Measurements from ENCODE around the gene PRUNE2.

The PRUNE2 gene

DNA sequence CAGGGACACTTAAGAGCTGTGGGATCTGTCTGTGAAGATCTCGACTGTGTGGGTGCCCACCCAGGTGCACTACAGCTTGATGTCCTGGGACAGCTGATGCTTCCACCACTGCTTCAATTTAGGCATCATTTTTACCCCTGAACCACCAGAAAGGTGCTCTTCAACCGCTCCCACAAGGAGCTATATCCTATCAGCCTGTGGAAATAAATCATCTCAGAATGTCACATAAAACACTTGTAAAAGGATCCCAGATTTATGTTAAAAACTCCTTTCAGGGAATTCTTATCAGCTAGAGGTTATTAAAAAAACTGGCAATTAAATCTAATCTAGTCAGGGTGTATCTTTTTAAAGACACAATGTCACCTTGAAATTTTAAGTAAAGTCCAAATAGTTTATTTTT is 224.4 kb downstream of the PRUNE2 start:
- no peak for TF ChIP-seq CTCF (IDR thresholded peaks at IDR 0.05)

GRCh38 chr9:76680716-76681425 is 225.0 kb downstream of the PRUNE2 start:
- TF ChIP-seq CTCF (IDR thresholded peaks at IDR 0.05) = no peak

DNA sequence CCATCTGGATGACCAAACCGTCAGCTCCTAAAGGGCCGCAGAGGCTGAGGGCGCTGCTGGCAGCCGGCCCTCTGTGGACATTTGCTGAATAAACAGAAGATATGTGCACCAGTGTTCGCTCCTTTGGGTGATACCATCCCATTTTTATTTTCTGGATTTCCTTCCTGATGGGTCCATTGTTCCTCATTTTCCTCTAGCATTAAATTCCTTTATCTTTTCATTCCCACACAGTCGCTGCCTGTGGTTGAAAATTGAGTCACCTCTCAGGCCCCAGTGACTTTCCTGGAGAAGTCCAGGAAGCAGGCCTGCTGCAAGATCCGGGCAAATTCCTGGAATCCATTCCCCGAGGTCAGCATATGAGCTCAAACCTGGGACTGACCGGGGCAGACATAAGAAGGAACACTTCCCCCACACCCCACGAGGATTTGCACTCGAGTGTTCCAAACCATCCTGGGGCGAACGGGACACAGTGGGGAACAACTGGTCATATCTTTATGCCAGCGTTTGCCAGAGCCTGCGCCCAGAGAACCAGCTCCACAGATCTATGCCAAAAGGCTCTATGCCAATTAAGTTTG is 228.3 kb downstream of the PRUNE2 start:
- no peak for TF ChIP-seq CTCF (IDR thresholded peaks at IDR 0.05)

DNA sequence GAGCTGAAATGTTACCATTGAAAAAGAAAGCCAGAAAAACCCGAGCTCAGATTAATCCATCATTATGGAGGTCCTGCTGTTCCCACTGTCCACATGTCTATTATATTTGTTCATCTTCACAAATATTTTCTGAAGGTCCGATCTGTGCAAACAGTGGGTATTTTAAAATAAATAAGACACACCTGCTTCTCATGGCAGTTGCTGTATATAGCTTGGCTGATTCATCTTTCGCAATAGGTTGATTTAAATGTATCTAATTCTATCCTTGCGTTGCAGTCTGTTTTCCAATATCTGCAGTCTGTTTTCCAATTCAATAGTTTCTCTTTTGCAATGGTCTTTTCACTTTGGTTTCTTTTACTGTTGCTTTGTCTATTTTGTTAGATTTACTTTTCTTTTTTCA is 229.1 kb downstream of the PRUNE2 start:
- no peak for TF ChIP-seq CTCF (IDR thresholded peaks at IDR 0.05)

DNA sequence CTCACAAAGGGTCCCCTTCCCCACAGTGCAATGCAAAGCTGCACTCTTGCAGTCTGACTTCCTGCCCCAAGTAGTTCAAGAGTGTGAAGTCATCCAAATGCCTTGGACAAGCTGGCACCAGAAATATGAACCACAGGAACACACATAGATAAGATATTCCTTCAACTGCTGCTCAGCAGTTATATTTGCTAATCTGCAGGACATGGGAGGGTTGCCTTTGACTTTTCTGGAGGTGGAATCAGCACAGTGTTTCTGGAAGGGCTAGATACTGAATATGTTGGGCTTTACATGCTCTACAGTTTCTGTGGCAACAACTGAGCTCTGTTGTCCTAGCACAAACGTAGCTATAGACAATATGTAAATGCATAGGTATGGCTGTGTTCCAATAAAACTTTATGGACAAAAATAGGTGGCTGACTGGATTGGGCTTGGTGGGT is 238.4 kb downstream of the PRUNE2 start:
- TF ChIP-seq CTCF (IDR thresholded peaks at IDR 0.05) = no peak

- no peak for TF ChIP-seq CTCF (IDR thresholded peaks at IDR 0.05)
Observed at GRCh38 chr9:76665458-76665857, 240.5 kb downstream of the PRUNE2 start.

GRCh38 chr9:76664120-76664519 is 241.8 kb downstream of the PRUNE2 start:
- TF ChIP-seq CTCF (IDR thresholded peaks at IDR 0.05) = no peak
